Measurements from ENCODE around the gene MAD2L2. TPM values are rescaled to one million over a fixed set of nuclear protein-coding genes. Genes with fewer than 3 reads are reported as not detected.

The MAD2L2 gene
- total RNA-seq, 4 donors from 2014 or later = 19.4 to 43.7 (median 24.3) TPM

GRCh38 chr1:11697188-11697892 lies 16.4 kb upstream of the MAD2L2 start:
- Histone ChIP-seq H3K4me3 (no peak overlapping the region), H3K9me3 (no peaks in the 10 kb centered on the region), H3K27me3 (peaks cover 79% of the 10 kb centered on the region), H3K27ac (no peak overlapping the region), H3K4me1 (peaks cover 0 to 17% (median 4%) of the 10 kb centered on the region in 3 donors), H3K36me3 (no peaks in the 10 kb centered on the region)
- no CpG with 5 or more reads among the region's 8 CpGs for WGBS, 2 donors (ENCODE audit: low coverage in 1 of 2)
- no peak for ATAC-seq
- TF ChIP-seq POLR2A (IDR thresholded peaks at IDR 0.05) = no peak
- TF ChIP-seq CTCF (IDR thresholded peaks at IDR 0.05) = no peak
- TF ChIP-seq EP300 (IDR thresholded peaks at IDR 0.05) = no peak
- TF ChIP-seq POLR2AphosphoS5 (IDR thresholded peaks at IDR 0.05) = no peak

GRCh38 chr1:11695861-11696260 lies 14.9 kb upstream of the MAD2L2 start:
- no peak for TF ChIP-seq CTCF (IDR thresholded peaks at IDR 0.05)
- no peak for TF ChIP-seq EP300 (IDR thresholded peaks at IDR 0.05)
- no peak for TF ChIP-seq POLR2AphosphoS5 (IDR thresholded peaks at IDR 0.05)
- no peak for TF ChIP-seq POLR2A (IDR thresholded peaks at IDR 0.05)
- H3K27ac ChIP-seq = no peak overlapping the region
- H3K27me3 ChIP-seq = peaks cover 84% of the 10 kb centered on the region
- peaks cover 0 to 21% (median 14%) of the 10 kb centered on the region in 3 donors for H3K4me1 ChIP-seq
- no peaks in the 10 kb centered on the region for H3K9me3 ChIP-seq
- no peak overlapping the region for H3K4me3 ChIP-seq
- 0 to 78% methylated on average over 1 to 6 of the region's 6 CpGs for WGBS, 2 donors (ENCODE audit: low coverage in 1 of 2)
- no peak for ATAC-seq
- H3K36me3 ChIP-seq = no peaks in the 10 kb centered on the region

GRCh38 chr1:11693917-11694316 lies 13.0 kb upstream of the MAD2L2 start:
- TF ChIP-seq POLR2A (IDR thresholded peaks at IDR 0.05) = no peak
- TF ChIP-seq CTCF (IDR thresholded peaks at IDR 0.05) = no peak
- TF ChIP-seq POLR2AphosphoS5 (IDR thresholded peaks at IDR 0.05) = no peak
- TF ChIP-seq EP300 (IDR thresholded peaks at IDR 0.05) = no peak
- H3K4me3 ChIP-seq = no peak overlapping the region
- H3K27me3 ChIP-seq = peaks cover 85% of the 10 kb centered on the region
- WGBS, 2 donors (ENCODE audit: low coverage in 1 of 2) = 55 to 65% methylated on average over 2 to 3 of the region's 5 CpGs
- ATAC-seq = no peak
- H3K27ac ChIP-seq = no peak overlapping the region
- no peaks in the 10 kb centered on the region for H3K36me3 ChIP-seq
- H3K4me1 ChIP-seq = peaks cover 0 to 27% (median 18%) of the 10 kb centered on the region in 3 donors
- H3K9me3 ChIP-seq = no peaks in the 10 kb centered on the region

- peaks cover 0 to 27% (median 18%) of the 10 kb centered on the region in 3 donors for H3K4me1 ChIP-seq
- H3K36me3 ChIP-seq = no peaks in the 10 kb centered on the region
- TF ChIP-seq POLR2AphosphoS5 (IDR thresholded peaks at IDR 0.05) (no peak), POLR2A (IDR thresholded peaks at IDR 0.05) (no peak), EP300 (IDR thresholded peaks at IDR 0.05) (no peak)
- no peak overlapping the region for H3K4me3 ChIP-seq
- 13 to 36% methylated on average over 4 of the region's 6 CpGs for WGBS, 2 donors (ENCODE audit: low coverage in 1 of 2)
- H3K27ac ChIP-seq = no peak overlapping the region
- ATAC-seq = peak; percentile 40
- peaks cover 85% of the 10 kb centered on the region for H3K27me3 ChIP-seq
- no peaks in the 10 kb centered on the region for H3K9me3 ChIP-seq
These were observed 12.2 kb upstream of the MAD2L2 start for GRCh38 chr1:11693024-11693590.

GRCh38 chr1:11691928-11692711 lies 11.2 kb upstream of the MAD2L2 start:
- no peaks in the 10 kb centered on the region for H3K9me3 ChIP-seq
- H3K36me3 ChIP-seq = no peaks in the 10 kb centered on the region
- peak overlapping the region in 1 of 2 donors; percentile 36 for H3K4me3 ChIP-seq
- H3K27ac ChIP-seq = no peak overlapping the region
- H3K4me1 ChIP-seq = peaks cover 0 to 27% (median 18%) of the 10 kb centered on the region in 3 donors
- TF ChIP-seq POLR2A (IDR thresholded peaks at IDR 0.05) = no peak
- TF ChIP-seq EP300 (IDR thresholded peaks at IDR 0.05) = no peak
- TF ChIP-seq POLR2AphosphoS5 (IDR thresholded peaks at IDR 0.05) = no peak
- TF ChIP-seq CTCF (IDR thresholded peaks at IDR 0.05) = no peak
- no peak for ATAC-seq
- peaks cover 88% of the 10 kb centered on the region for H3K27me3 ChIP-seq
- 0% methylated on average over 19 of the region's 64 CpGs; no CpG with 5 or more reads in 1 of the 2 donors for WGBS, 2 donors (ENCODE audit: low coverage in 1 of 2)
